K562 (cell line): Measurements from ENCODE around the gene ATE1. TPM values are rescaled to one million over a fixed set of nuclear protein-coding genes. Genes with fewer than 3 reads are reported as not detected.

Experiments used
- E4F1 ChIP-seq: fragments of 250-450 bp; sonication (Bioruptor Pico); IDR thresholded peaks from 2 replicates; pipeline ENCODE4 v1.5.0; 2021; ENCODE audit warnings: mild to moderate bottlenecking, borderline replicate concordance
- EWSR1 ChIP-seq: fragments of 450-650 bp; IDR thresholded peaks from 2 replicates; pipeline ENCODE4 v1.6.1; 2018; ENCODE audit warnings: borderline replicate concordance, mild to moderate bottlenecking, low read depth, moderate library complexity; ENCODE audit not compliant: partially characterized antibody
- JUN ChIP-seq, 2 experiments: sonication (generic) in 1 of 2; formaldehyde crosslinking in 1 of 2; IDR thresholded peaks; 2 replicates each; pipeline versions ENCODE4 v1.6.1 to v1.8.0; 2012 to 2022; ENCODE audit warnings: borderline replicate concordance in 2 of 2, mild to moderate bottlenecking in 2 of 2, improper control_type of control experiment in 1 of 2, low read depth in 1 of 2, low read length in 1 of 2, missing genetic modification reagents in 1 of 2
- NR3C1 ChIP-seq: sonication (generic); formaldehyde crosslinking; IDR thresholded peaks from 2 replicates; pipeline ENCODE4 v1.8.1; 2022; ENCODE audit warnings: missing genetic modification reagents
- POLR3A ChIP-seq: IDR thresholded peaks from 2 replicates; pipeline ENCODE4 v1.6.1; 2011; ENCODE audit warnings: borderline replicate concordance, mild to moderate bottlenecking, moderate library complexity; ENCODE audit not compliant: insufficient read length, insufficient read depth; ENCODE audit errors: extremely low read depth
- RBM14 ChIP-seq: fragments of 200-400 bp; formaldehyde crosslinking; IDR thresholded peaks from 2 replicates; pipeline ENCODE4 v1.6.1; 2018; ENCODE audit warnings: low read depth, mild to moderate bottlenecking, low read length, moderate library complexity, borderline replicate concordance; ENCODE audit not compliant: insufficient read depth
- RFX7 ChIP-seq: fragments of 250-450 bp; sonication (Bioruptor Pico); IDR thresholded peaks from 2 replicates; pipeline ENCODE4 v1.5.1; 2021; ENCODE audit warnings: mild to moderate bottlenecking
- SMARCB1 ChIP-seq: IDR thresholded peaks from 2 replicates; pipeline ENCODE4 v1.6.1; 2011; ENCODE audit warnings: improper control_type of control experiment, low read depth; ENCODE audit not compliant: insufficient read length
- ZKSCAN3 ChIP-seq: fragments of 250-450 bp; sonication (Bioruptor Pico); IDR thresholded peaks from 2 replicates; pipeline ENCODE4 v1.4.0; 2020
- ZNF431 ChIP-seq: sonication (generic); formaldehyde crosslinking; IDR thresholded peaks from 2 replicates; pipeline ENCODE4 v1.8.0; 2022; ENCODE audit warnings: mild to moderate bottlenecking, missing genetic modification reagents
- polyA plus RNA-seq, 8 experiments: library from polyadenylated mRNA; depleted of rRNA in 4 of 8; stranded (reverse) in 5 of 8; unstranded in 3 of 8; fragments of >200 nt; fragmentation: Nextera tagmentation in 2 of 8; fragmentation: Illumina TruSeq in 1 of 8; extraction: Ambion mirVana in 2 of 8; extraction: Trizol in 1 of 8; gene quantifications; 2 replicates each; pipeline versions ENCODE4 v1.2.1 to v1.2.3, GENCODE V29; 2011 to 2014; ENCODE audit warnings: inconsistent platforms in 1 of 8, missing spikeins in 1 of 8
- total RNA-seq, 7 experiments: library from RNA; depleted of rRNA in 6 of 7; stranded (reverse); fragments of >200 nt in 6 of 7; fragmentation: Illumina TruSeq in 2 of 7; extraction: Trizol in 2 of 7; gene quantifications; 2 replicates each; pipeline versions ENCODE4 v1.2.1 to v1.2.3, GENCODE V29; 2011 to 2021; ENCODE audit warnings: low replicate concordance in 1 of 7
- TF ChIP-seq, protein P1 (sequence below), 3 experiments: fragments of 200-800 bp in 1 of 3; sonication (Bioruptor generic) in 1 of 3; sonication (generic) in 1 of 3; formaldehyde crosslinking in 1 of 3; IDR thresholded peaks; 2 replicates each; pipeline versions ENCODE4 v1.6.1 to v1.8.0; 2016 to 2022; ENCODE audit warnings: mild to moderate bottlenecking in 2 of 3, missing compliant biosample characterization in 2 of 3, missing genetic modification characterization in 2 of 3, missing genetic modification reagents in 1 of 3
- TF ChIP-seq, protein P2 (sequence below): fragments of 250-450 bp; sonication (Bioruptor Pico); IDR thresholded peaks from 2 replicates; pipeline ENCODE4 v1.8.0; 2021; ENCODE audit warnings: mild to moderate bottlenecking, moderate library complexity
- TF ChIP-seq, protein P3 (sequence below): fragments of 450-650 bp; IDR thresholded peaks from 2 replicates; pipeline ENCODE4 v1.6.1; 2016; ENCODE audit warnings: low read depth, mild to moderate bottlenecking, moderate library complexity
- TF ChIP-seq, protein P4 (sequence below), 2 experiments: IDR thresholded peaks in 1 of 2; conservative IDR thresholded peaks in 1 of 2; 2 replicates each; pipeline ENCODE4 v1.6.1; 2016; ENCODE audit warnings: low read depth in 2 of 2, mild to moderate bottlenecking in 1 of 2, missing compliant biosample characterization in 1 of 2, missing genetic modification characterization in 1 of 2, moderate library complexity in 1 of 2
- TF ChIP-seq, protein P5 (sequence below): fragments of 450-650 bp; formaldehyde crosslinking; IDR thresholded peaks from 2 replicates; pipeline ENCODE4 v1.4.0; 2020; ENCODE audit warnings: mild to moderate bottlenecking, moderate library complexity

ATE1 gene
- total and polyA plus RNA-seq, 9 of the 15 experiments (the other 6 are each of a cell fraction or from before 2014, with no cell fraction given): 3.0 to 14.2 (median 8.8) TPM

GRCh38 chr10:121862649-121863048, 65.2 kb downstream of the ATE1 start (continued):
- TF ChIP-seq, protein P1, sequence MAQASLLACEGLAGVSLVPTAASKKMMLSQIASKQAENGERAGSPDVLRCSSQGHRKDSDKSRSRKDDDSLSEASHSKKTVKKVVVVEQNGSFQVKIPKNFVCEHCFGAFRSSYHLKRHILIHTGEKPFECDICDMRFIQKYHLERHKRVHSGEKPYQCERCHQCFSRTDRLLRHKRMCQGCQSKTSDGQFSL (CRISPR knock-in tag; IDR thresholded peaks at IDR 0.05): no peak
- TF ChIP-seq, protein P1 (tag; IDR thresholded peaks at IDR 0.05): no peak
- TF ChIP-seq ZKSCAN3 (CRISPR knock-in tag) (no peak), E4F1 (CRISPR knock-in tag) (no peak), POLR3A (no peak), EWSR1 (no peak), NR3C1 (CRISPR knock-in tag) (no peak), ZNF431 (CRISPR knock-in tag) (no peak), JUN (IDR thresholded peaks at IDR 0.05; ENCODE audit: borderline replicate concordance, low read depth, low read length) (no peak), JUN (CRISPR knock-in tag; IDR thresholded peaks at IDR 0.05; ENCODE audit: borderline replicate concordance) (no peak), RFX7 (no peak), RBM14 (no peak), SMARCB1 (no peak)
- TF ChIP-seq, protein P2, sequence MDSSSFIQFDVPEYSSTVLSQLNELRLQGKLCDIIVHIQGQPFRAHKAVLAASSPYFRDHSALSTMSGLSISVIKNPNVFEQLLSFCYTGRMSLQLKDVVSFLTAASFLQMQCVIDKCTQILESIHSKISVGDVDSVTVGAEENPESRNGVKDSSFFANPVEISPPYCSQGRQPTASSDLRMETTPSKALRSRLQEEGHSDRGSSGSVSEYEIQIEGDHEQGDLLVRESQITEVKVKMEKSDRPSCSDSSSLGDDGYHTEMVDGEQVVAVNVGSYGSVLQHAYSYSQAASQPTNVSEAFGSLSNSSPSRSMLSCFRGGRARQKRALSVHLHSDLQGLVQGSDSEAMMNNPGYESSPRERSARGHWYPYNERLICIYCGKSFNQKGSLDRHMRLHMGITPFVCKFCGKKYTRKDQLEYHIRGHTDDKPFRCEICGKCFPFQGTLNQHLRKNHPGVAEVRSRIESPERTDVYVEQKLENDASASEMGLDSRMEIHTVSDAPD (CRISPR knock-in tag): no peak
- TF ChIP-seq, protein P3, sequence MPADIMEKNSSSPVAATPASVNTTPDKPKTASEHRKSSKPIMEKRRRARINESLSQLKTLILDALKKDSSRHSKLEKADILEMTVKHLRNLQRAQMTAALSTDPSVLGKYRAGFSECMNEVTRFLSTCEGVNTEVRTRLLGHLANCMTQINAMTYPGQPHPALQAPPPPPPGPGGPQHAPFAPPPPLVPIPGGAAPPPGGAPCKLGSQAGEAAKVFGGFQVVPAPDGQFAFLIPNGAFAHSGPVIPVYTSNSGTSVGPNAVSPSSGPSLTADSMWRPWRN: no peak
- TF ChIP-seq, protein P4, sequence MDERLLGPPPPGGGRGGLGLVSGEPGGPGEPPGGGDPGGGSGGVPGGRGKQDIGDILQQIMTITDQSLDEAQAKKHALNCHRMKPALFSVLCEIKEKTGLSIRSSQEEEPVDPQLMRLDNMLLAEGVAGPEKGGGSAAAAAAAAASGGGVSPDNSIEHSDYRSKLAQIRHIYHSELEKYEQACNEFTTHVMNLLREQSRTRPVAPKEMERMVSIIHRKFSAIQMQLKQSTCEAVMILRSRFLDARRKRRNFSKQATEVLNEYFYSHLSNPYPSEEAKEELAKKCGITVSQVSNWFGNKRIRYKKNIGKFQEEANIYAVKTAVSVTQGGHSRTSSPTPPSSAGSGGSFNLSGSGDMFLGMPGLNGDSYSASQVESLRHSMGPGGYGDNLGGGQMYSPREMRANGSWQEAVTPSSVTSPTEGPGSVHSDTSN (CRISPR knock-in tag; IDR thresholded peaks at IDR 0.05; ENCODE audit: low read depth): no peak
- TF ChIP-seq, protein P4 (tag; conservative IDR thresholded peaks at IDR 0.05; ENCODE audit: low read depth): no peak
- TF ChIP-seq, protein P5, sequence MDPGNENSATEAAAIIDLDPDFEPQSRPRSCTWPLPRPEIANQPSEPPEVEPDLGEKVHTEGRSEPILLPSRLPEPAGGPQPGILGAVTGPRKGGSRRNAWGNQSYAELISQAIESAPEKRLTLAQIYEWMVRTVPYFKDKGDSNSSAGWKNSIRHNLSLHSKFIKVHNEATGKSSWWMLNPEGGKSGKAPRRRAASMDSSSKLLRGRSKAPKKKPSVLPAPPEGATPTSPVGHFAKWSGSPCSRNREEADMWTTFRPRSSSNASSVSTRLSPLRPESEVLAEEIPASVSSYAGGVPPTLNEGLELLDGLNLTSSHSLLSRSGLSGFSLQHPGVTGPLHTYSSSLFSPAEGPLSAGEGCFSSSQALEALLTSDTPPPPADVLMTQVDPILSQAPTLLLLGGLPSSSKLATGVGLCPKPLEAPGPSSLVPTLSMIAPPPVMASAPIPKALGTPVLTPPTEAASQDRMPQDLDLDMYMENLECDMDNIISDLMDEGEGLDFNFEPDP (CRISPR knock-in tag): no peak
